ENCODE data around the gene PTK6.
A peak's percentile ranks its signal among the peaks of the same experiment; 100 is the strongest.

The PTK6 gene

DNA sequence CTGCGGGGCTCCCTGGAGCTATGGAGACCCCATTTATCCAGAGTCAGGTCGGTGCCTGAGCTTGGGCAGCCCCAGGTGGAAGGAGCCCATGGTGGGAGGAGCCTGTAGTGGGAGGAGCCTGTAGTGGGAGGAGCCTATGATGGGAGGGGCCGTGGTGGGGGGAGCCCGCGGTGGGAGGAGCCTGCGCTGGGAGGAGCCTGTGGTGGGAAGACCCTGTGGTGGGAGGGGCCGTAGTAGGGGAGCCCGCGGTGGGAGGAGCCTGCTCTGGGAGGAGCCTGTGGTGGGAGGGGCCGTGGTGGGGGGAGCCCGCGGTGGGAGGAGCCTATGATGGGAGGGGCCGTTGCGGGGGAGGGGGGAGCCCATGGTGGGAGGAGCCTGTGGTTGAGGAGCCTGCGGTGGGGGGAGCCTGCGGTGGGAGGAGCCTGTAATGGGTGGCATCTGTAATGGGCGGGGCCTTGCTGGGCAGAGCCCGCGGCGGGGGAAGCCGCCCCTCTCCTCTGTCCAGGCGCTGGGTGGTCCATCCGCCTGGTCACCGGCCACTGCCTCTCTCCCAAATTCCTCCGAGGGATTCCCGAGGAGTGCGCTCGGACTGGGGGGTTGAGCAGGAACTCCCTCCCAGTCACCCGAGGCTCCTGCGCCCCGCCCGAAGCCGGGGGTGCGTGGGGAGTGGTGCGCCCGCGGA is 16.2 kb upstream of the PTK6 start:
- TF ChIP-seq GLIS3 (CRISPR knock-in tag; IDR thresholded peaks at IDR 0.05), result 0 out of 2 replicates have a peak, but pooled peaks have one; percentile 30
- TF ChIP-seq RARB (CRISPR knock-in tag; IDR thresholded peaks at IDR 0.05), result no peak
- ATAC-seq, result peak; percentile 81

DNA sequence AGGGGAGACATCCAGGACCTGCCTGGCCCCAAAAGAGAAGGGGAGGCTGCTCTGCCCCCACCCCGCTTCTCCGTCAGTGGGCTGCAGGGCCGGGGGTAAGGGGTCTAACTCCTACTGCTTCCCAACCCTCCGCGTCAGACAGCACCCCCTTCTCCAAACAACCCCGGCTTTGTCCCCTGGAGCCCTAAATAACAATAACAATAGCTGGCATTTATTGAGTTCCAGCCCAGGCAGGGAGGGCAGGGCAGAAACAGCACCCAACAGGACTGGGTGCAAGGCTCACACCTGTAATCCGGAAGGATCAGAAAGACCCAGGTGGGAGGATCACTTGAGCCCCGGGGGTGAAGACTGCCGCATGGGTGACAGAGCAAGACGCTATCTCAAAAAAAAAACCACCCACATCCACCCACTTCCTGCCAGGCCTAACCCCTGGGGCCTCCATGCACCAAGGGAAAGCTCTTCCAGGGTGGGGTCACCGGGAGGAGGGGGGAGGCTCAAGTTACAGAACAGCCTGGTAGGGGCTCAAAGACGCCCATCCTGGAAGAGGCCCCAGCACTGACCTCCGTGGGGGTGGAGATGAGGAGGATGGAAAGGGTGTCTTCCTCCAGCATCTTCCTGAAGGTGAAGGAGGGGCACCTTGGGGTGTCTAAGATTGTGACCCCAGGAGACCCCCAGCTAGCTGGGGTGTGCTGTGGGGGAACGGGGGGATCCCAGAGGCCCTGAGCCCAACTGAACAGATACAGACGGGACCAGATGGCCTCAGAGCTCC is 15.5 kb upstream of the PTK6 start:
- no peak for ATAC-seq
- TF ChIP-seq TCF4 (CRISPR knock-in tag; IDR thresholded peaks at IDR 0.05; ENCODE audit: borderline replicate concordance), result no peak
- TF ChIP-seq ISL1 (CRISPR knock-in tag; IDR thresholded peaks at IDR 0.05), result no peak
- no peak for TF ChIP-seq POU6F1 (CRISPR knock-in tag; IDR thresholded peaks at IDR 0.05; ENCODE audit: borderline replicate concordance, low read depth)
- TF ChIP-seq ESRRG (CRISPR knock-in tag; IDR thresholded peaks at IDR 0.05), result no peak
- TF ChIP-seq ARNTL (CRISPR knock-in tag; IDR thresholded peaks at IDR 0.05; ENCODE audit: borderline replicate concordance, low read depth), result no peak
- TF ChIP-seq ZFP30 (CRISPR knock-in tag; IDR thresholded peaks at IDR 0.05), result no peak
- no peak for TF ChIP-seq BACH2 (CRISPR knock-in tag; IDR thresholded peaks at IDR 0.05; ENCODE audit: borderline replicate concordance)
- no peak for TF ChIP-seq SNAI2 (CRISPR knock-in tag; IDR thresholded peaks at IDR 0.05)
- TF ChIP-seq OSR1 (CRISPR knock-in tag; IDR thresholded peaks at IDR 0.05), result no peak
- no peak for TF ChIP-seq ZNF70 (CRISPR knock-in tag; IDR thresholded peaks at IDR 0.05)

- TF ChIP-seq OSR1 (CRISPR knock-in tag; IDR thresholded peaks at IDR 0.05), result no peak
- TF ChIP-seq, protein P1, sequence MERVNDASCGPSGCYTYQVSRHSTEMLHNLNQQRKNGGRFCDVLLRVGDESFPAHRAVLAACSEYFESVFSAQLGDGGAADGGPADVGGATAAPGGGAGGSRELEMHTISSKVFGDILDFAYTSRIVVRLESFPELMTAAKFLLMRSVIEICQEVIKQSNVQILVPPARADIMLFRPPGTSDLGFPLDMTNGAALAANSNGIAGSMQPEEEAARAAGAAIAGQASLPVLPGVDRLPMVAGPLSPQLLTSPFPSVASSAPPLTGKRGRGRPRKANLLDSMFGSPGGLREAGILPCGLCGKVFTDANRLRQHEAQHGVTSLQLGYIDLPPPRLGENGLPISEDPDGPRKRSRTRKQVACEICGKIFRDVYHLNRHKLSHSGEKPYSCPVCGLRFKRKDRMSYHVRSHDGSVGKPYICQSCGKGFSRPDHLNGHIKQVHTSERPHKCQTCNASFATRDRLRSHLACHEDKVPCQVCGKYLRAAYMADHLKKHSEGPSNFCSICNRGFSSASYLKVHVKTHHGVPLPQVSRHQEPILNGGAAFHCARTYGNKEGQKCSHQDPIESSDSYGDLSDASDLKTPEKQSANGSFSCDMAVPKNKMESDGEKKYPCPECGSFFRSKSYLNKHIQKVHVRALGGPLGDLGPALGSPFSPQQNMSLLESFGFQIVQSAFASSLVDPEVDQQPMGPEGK (CRISPR knock-in tag; IDR thresholded peaks at IDR 0.05; ENCODE audit: borderline replicate concordance), result no peak
- no peak for TF ChIP-seq ESRRG (CRISPR knock-in tag; IDR thresholded peaks at IDR 0.05)
- TF ChIP-seq ZC3H10 (CRISPR knock-in tag; IDR thresholded peaks at IDR 0.05), result no peak
- no peak for TF ChIP-seq ISL1 (CRISPR knock-in tag; IDR thresholded peaks at IDR 0.05)
- TF ChIP-seq TOX (CRISPR knock-in tag; IDR thresholded peaks at IDR 0.05; ENCODE audit: borderline replicate concordance), result no peak
- no peak for TF ChIP-seq CSDC2 (CRISPR knock-in tag; IDR thresholded peaks at IDR 0.05)
- ATAC-seq, result no peak
These were observed 13.9 kb upstream of the PTK6 start for GRCh38 chr20:63551068-63551467.

DNA sequence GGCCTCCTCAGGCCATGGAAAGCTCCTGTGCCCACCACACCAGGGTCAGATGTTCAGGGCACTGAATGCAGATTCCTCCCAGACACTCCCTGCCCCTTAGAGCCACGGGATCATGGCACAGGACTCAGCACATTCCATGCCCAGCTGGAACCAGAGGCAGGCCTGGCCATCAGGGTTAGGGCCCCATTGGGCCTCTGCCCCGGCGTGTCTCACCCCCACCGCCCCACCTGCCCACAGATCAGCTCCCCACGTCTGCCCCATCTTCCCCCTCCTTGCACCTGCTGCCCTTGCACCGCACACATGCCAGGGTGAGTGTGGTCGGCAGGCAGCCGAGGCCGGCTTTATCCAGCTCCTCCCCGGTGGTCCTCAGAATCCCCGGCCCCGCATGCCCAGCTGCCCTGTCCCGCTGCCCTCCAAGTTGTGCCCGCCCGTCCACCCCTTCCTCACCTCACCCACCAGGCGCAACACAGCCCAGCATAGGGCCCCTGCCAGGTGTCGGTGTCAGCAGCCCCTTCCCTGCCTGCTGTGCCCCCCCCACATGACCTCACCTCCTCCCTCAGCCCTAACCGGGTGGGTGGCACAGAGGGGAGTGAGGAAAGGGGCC is 12.6 kb upstream of the PTK6 start:
- no peak for TF ChIP-seq ARNTL (CRISPR knock-in tag; IDR thresholded peaks at IDR 0.05; ENCODE audit: borderline replicate concordance, low read depth)
- TF ChIP-seq, protein P2, sequence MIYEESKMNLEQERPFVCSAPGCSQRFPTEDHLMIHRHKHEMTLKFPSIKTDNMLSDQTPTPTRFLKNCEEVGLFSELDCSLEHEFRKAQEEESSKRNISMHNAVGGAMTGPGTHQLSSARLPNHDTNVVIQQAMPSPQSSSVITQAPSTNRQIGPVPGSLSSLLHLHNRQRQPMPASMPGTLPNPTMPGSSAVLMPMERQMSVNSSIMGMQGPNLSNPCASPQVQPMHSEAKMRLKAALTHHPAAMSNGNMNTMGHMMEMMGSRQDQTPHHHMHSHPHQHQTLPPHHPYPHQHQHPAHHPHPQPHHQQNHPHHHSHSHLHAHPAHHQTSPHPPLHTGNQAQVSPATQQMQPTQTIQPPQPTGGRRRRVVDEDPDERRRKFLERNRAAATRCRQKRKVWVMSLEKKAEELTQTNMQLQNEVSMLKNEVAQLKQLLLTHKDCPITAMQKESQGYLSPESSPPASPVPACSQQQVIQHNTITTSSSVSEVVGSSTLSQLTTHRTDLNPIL (CRISPR knock-in tag; IDR thresholded peaks at IDR 0.05; ENCODE audit: low read depth), result no peak
- no peak for TF ChIP-seq OSR1 (CRISPR knock-in tag; IDR thresholded peaks at IDR 0.05)
- TF ChIP-seq CSDC2 (CRISPR knock-in tag; IDR thresholded peaks at IDR 0.05), result no peak
- no peak for TF ChIP-seq ZC3H10 (CRISPR knock-in tag; IDR thresholded peaks at IDR 0.05)
- TF ChIP-seq ESRRG (CRISPR knock-in tag; IDR thresholded peaks at IDR 0.05), result no peak
- no peak for TF ChIP-seq ZNF8 (CRISPR knock-in tag; IDR thresholded peaks at IDR 0.05)
- TF ChIP-seq PPARA (CRISPR knock-in tag; IDR thresholded peaks at IDR 0.05; ENCODE audit: borderline replicate concordance), result no peak
- TF ChIP-seq TSHZ2 (CRISPR knock-in tag; IDR thresholded peaks at IDR 0.05), result no peak
- no peak for TF ChIP-seq TOX (CRISPR knock-in tag; IDR thresholded peaks at IDR 0.05; ENCODE audit: borderline replicate concordance)
- TF ChIP-seq SNAI2 (CRISPR knock-in tag; IDR thresholded peaks at IDR 0.05), result no peak
- no peak for TF ChIP-seq ZFP30 (CRISPR knock-in tag; IDR thresholded peaks at IDR 0.05)
- ATAC-seq, result no peak
